GM21737 (cell line): ENCODE results near the gene LINGO4.
A peak's percentile ranks its signal among the peaks of the same experiment; 100 is the strongest.
"Not testable (repeated sequence)": the region's sequence is repeated elsewhere in the genome, so short reads cannot be mapped to it uniquely, and the experiment has no call there.

Experiments used
- ATAC-seq: cut with Tn5 transposase; IDR thresholded peaks from one replicate; pipeline ENCODE4 v1.9.1; 2021; ENCODE audit warnings: mild to moderate bottlenecking, moderate library complexity; ENCODE audit not compliant: unreplicated experiment

Gene LINGO4

GRCh38 chr1:151787689-151788088, 17.5 kb downstream of the LINGO4 start:
- no peak for ATAC-seq

- ATAC-seq: no peak
These were observed 21.4 kb downstream of the LINGO4 start for GRCh38 chr1:151783796-151784195.

GRCh38 chr1:151782741-151783140, 22.5 kb downstream of the LINGO4 start:
- no peak for ATAC-seq

- ATAC-seq: not testable (repeated sequence)
These were observed 23.2 kb downstream of the LINGO4 start for GRCh38 chr1:151782026-151782425.

GRCh38 chr1:151780736-151781135, 24.5 kb downstream of the LINGO4 start:
- ATAC-seq: not testable (repeated sequence)

GRCh38 chr1:151779852-151780251, 25.4 kb downstream of the LINGO4 start:
- ATAC-seq: no peak

DNA sequence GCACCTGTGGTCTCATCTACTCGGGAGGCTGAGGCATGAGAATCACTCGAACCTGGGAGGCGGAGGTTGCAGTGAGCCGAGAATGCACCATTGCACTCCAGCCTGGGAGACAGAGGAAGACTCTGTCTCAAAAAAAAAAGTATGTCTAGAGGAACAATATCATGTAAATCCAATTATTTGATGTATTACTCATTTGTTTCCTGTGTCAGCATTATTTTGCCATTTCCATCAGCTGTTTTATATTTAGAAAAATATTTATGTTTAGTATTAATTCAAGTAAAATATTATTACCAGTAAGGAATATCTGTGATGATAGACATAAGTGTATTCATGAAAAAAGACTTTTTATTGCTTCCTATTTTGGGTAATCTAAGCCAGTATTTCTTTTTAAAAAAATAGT, 27.9 kb downstream of the LINGO4 start:
- ATAC-seq: no peak

DNA sequence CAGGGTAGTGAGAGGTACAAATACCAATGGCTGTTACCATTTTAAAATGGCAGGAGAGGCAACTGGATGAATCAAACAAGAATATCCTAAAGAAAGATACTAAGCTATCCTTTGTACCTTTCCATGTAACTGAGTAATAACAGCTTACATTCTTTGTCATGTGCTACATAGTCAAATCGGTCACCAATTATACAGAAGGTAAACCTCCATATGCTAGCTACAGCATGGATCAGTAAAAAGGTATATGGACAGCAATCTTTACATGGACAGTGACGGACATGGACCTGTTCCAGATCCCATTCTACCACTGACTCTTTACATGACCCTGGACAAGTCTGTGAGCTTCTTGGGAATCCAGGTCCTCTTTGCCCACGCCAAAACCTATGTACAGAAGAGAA, 28.6 kb downstream of the LINGO4 start:
- ATAC-seq: no peak

GRCh38 chr1:151775894-151776664, 29.1 kb downstream of the LINGO4 start:
- no peak for ATAC-seq

GRCh38 chr1:151774256-151774922, 30.8 kb downstream of the LINGO4 start:
- ATAC-seq: no peak

DNA sequence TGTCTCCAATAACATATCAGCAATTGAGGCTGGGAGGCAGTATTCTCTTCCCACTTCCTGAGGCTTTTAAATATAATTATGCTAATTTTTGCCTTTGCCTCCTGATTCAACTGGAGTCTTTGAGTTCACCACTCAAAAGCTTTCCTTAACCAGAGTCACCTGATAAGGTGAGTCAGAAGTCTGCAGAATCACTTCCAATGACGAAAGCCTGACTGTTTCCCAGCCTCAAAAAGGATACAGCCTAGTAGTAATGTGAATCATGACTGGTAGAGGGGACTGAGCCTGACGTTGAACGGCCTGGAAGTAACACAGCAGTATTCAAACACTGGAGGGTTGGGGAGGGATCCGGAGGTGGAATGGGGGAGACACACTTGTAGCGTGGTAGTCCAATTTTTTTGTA, 31.5 kb downstream of the LINGO4 start:
- ATAC-seq: no peak

- not testable (repeated sequence) for ATAC-seq
These were observed 35.9 kb downstream of the LINGO4 start for GRCh38 chr1:151769270-151769669.

DNA sequence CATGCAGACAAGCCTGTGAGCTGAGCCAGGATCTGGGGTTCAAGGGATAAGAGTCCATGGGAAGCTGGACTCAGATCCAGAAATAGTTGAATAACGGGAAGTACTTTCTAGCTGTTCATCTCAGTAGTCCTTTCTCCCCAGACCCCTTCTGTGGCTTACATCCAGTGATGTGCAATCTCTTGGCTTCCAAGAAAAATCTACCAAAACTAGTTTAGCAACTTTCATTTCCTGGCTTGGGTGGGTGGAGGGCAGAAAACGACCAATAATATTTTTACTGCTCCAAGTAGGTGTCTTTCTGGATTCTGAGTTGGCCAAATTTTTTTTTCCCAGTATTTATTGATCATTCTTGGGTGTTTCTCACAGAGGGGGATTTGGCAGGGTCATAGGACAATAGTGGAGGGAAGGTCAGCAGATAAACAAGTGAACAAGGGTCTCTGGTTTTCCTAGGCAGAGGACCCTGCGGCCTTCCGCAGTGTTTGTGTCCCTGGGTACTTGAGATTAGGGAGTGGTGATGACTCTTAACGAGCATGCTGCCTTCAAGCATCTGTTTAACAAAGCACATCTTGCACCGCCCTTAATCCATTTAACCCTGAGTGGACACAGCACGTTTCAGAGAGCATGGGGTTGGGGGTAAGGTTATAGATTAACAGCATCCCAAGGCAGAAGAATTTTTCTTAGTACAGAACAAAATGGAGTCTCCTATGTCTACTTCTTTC, 36.7 kb downstream of the LINGO4 start:
- not testable (repeated sequence) for ATAC-seq

DNA sequence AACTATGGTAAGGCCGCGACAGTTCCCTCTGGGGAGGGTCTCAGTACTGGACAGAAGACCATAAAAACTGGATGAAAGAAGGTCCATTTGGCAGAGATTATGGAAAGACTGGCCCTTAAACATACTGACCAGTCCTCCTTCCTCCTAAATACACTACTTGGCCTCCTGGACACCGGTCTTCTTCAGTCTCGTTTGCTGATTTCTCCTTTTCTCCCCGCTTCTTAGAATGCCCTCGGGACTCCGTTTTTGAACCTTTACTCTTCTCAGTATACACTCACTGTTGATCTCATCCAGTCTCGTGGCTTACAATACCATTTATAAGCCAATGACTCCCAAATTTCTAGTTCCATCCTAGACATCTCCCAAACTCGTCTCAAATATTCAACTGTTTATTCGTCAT, 41.2 kb downstream of the LINGO4 start:
- no peak for ATAC-seq

GRCh38 chr1:151762941-151763921, 42.0 kb downstream of the LINGO4 start, which contains the start of gene MRPL9:
TSS of gene MRPL9 (minus strand) at chr1:151763496. CDS start at chr1:151763479, 17 bp downstream.
- peak; percentile 94 for ATAC-seq

GRCh38 chr1:151760597-151761385, 44.4 kb downstream of the LINGO4 start:
- no peak for ATAC-seq

DNA sequence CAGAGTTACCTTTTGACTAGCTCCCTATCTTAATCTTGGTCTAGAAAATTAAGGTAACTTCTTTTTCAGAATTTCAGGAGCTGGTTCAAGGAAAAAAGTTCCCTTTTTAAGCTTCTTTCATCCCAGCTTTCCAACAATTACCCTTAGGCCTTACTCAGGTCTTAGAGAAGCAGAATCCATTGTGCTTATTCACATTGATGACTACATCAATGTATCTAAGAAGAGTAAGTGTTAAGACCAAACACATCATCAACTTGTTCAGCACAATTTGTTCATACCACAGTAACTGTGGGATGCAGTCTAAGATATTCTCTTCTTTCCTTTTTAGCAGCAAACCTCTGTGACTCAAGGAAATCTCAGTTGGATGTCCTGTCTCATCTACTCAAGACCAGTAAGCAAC, 46.0 kb downstream of the LINGO4 start:
- no peak for ATAC-seq

- no peak for ATAC-seq
These were observed 48.9 kb downstream of the LINGO4 start for GRCh38 chr1:151756291-151756690.
